AG08396 (cell line): ENCODE data around the gene SSX3.
"Not testable (repeated sequence)": the region's sequence is repeated elsewhere in the genome, so short reads cannot be mapped to it uniquely, and the experiment has no call there.

Experiments used
- DNase-seq: peaks from one replicate; pipeline ENCODE4 v3.0.0; 2012; ENCODE audit warnings: low spot score, mixed read lengths

SSX3 gene

GRCh38 chrX:48356315-48357094 is at the start of gene SSX3:
SSX3 (minus strand) TSS chrX:48356703; CDS start chrX:48355249, 1,454 bp downstream.
- not testable (repeated sequence) for DNase-seq

- DNase-seq, result not testable (repeated sequence)
These were observed 41.3 kb upstream of the SSX3 start for GRCh38 chrX:48397825-48398224.

GRCh38 chrX:48396931-48397330 is 40.4 kb upstream of the SSX3 start:
- DNase-seq, result not testable (repeated sequence)

- not testable (repeated sequence) for DNase-seq
These were observed 26.7 kb upstream of the SSX3 start, which contains the start of gene SSX4 for GRCh38 chrX:48383239-48383638. SSX4 (plus strand) TSS chrX:48383539; CDS start chrX:48384054, 515 bp downstream.

- DNase-seq, result not testable (repeated sequence)
These were observed 13.9 kb upstream of the SSX3 start for GRCh38 chrX:48370408-48370807.

- not testable (repeated sequence) for DNase-seq
These were observed 11.4 kb upstream of the SSX3 start for GRCh38 chrX:48367717-48368408.

GRCh38 chrX:48359281-48359680 is 2.8 kb upstream of the SSX3 start:
- not testable (repeated sequence) for DNase-seq

GRCh38 chrX:48357681-48358080 is 1.2 kb upstream of the SSX3 start:
- DNase-seq, result no peak

- DNase-seq, result not testable (repeated sequence)
These were observed 10.4 kb downstream of the SSX3 start for GRCh38 chrX:48346059-48346458.

GRCh38 chrX:48313996-48314395 is 42.5 kb downstream of the SSX3 start:
- DNase-seq, result not testable (repeated sequence)

GRCh38 chrX:48306175-48306574 is 50.3 kb downstream of the SSX3 start:
- DNase-seq, result no peak
